ENCODE data around the gene ZNF398.

- TF ChIP-seq, protein P1, sequence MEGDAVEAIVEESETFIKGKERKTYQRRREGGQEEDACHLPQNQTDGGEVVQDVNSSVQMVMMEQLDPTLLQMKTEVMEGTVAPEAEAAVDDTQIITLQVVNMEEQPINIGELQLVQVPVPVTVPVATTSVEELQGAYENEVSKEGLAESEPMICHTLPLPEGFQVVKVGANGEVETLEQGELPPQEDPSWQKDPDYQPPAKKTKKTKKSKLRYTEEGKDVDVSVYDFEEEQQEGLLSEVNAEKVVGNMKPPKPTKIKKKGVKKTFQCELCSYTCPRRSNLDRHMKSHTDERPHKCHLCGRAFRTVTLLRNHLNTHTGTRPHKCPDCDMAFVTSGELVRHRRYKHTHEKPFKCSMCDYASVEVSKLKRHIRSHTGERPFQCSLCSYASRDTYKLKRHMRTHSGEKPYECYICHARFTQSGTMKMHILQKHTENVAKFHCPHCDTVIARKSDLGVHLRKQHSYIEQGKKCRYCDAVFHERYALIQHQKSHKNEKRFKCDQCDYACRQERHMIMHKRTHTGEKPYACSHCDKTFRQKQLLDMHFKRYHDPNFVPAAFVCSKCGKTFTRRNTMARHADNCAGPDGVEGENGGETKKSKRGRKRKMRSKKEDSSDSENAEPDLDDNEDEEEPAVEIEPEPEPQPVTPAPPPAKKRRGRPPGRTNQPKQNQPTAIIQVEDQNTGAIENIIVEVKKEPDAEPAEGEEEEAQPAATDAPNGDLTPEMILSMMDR (IDR thresholded peaks at IDR 0.05; ENCODE audit: insufficient read depth, low read depth, low read length), result no peak
- TF ChIP-seq EZH2 (IDR thresholded peaks at IDR 0.05; ENCODE audit: insufficient read depth, low read length), result no peak
Measured at GRCh38 chr7:149130572-149131198, 16.6 kb upstream of the ZNF398 start.

Measured in astrocyte (in vitro differentiated cells and primary cell).